NCI-H69 (cell line): ENCODE measurements around the gene LGR5.

Source experiments
- DNase-seq: peaks from one replicate; lab custom pipeline; 2025; lab: John Stamatoyannopoulos, UW

The LGR5 gene

GRCh38 chr12:71599210-71599609 lies 159.6 kb downstream of the LGR5 start:
- no peak for DNase-seq

GRCh38 chr12:71601546-71601945 lies 161.9 kb downstream of the LGR5 start:
- DNase-seq = no peak

GRCh38 chr12:71602761-71603577 lies 163.4 kb downstream of the LGR5 start:
- DNase-seq = no peak

GRCh38 chr12:71605039-71605438 lies 165.4 kb downstream of the LGR5 start:
- DNase-seq = peak; percentile 64

- peak; percentile 80 for DNase-seq
Measured at GRCh38 chr12:71607494-71608330, 168.1 kb downstream of the LGR5 start.

- DNase-seq = no peak
Measured at GRCh38 chr12:71610031-71610795, 170.6 kb downstream of the LGR5 start.

- DNase-seq = no peak
Measured at GRCh38 chr12:71621938-71622337, 182.3 kb downstream of the LGR5 start.

GRCh38 chr12:71625476-71625875 lies 185.9 kb downstream of the LGR5 start:
- DNase-seq = no peak

GRCh38 chr12:71626098-71626497 lies 186.5 kb downstream of the LGR5 start:
- DNase-seq = no peak

- no peak for DNase-seq
Measured at GRCh38 chr12:71626768-71627167, 187.2 kb downstream of the LGR5 start.

GRCh38 chr12:71627438-71628002 lies 187.9 kb downstream of the LGR5 start:
- peak; percentile 1 for DNase-seq
